B cell (primary cell): ENCODE results near the gene NT5DC3.

ENCODE experiments used
- EZH2 ChIP-seq: IDR thresholded peaks from 2 replicates; pipeline ENCODE4 v1.6.1; 2012; ENCODE audit warnings: borderline replicate concordance, low read depth, mild to moderate bottlenecking, moderate library complexity, low read length; ENCODE audit not compliant: insufficient read depth, poor library complexity, severe bottlenecking
- TF ChIP-seq, protein P1 (sequence below): fragments of 200-600 bp; IDR thresholded peaks from one replicate; pipeline ENCODE4 v1.8.0; 2022; ENCODE audit warnings: antibody characterized with exemption, mild to moderate bottlenecking

DNA sequence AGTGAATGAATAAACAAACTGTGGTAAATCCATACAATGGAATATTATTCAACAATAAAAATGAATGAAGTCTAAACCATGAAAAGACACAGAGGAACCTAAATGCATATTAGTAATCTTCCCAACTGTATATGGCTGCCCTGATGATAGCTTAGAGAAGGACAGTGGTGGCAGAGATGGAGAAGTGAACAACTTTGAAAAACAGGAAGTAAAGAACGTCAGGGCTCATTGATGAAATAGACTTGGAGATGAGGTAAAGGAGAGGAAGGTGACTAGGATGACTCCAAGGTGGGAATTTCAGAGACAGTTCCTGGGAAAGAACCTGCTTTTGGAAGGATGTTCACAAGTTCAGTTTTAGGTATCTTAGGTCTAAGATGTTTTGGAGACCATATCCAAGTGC lies 36.3 kb upstream of the NT5DC3 start:
- TF ChIP-seq, protein P1, sequence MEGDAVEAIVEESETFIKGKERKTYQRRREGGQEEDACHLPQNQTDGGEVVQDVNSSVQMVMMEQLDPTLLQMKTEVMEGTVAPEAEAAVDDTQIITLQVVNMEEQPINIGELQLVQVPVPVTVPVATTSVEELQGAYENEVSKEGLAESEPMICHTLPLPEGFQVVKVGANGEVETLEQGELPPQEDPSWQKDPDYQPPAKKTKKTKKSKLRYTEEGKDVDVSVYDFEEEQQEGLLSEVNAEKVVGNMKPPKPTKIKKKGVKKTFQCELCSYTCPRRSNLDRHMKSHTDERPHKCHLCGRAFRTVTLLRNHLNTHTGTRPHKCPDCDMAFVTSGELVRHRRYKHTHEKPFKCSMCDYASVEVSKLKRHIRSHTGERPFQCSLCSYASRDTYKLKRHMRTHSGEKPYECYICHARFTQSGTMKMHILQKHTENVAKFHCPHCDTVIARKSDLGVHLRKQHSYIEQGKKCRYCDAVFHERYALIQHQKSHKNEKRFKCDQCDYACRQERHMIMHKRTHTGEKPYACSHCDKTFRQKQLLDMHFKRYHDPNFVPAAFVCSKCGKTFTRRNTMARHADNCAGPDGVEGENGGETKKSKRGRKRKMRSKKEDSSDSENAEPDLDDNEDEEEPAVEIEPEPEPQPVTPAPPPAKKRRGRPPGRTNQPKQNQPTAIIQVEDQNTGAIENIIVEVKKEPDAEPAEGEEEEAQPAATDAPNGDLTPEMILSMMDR, result no peak
- TF ChIP-seq EZH2, result no peak
